Cardiac muscle cell (in vitro differentiated cells and primary cell): ENCODE measurements around the gene LPP. TPM values are rescaled to one million over a fixed set of nuclear protein-coding genes. Genes with fewer than 3 reads are reported as not detected.
A peak's percentile ranks its signal among the peaks of the same experiment; 100 is the strongest.

Source experiments
- DNase-seq, 2 donors: peaks; one replicate each; pipeline versions ENCODE4 v3.0.0 to v3.0.0-alpha.2; 2010 to 2017; ENCODE audit warnings: low read depth in 1 of 2, low spot score in 1 of 2
- H3K27ac ChIP-seq: fragments of 200-600 bp; sonication (generic); 2 replicates; pipeline ENCODE4 v1.5.1; 2016
- H3K27me3 ChIP-seq: fragments of 200-600 bp; sonication (generic); 2 replicates; pipeline ENCODE4 v1.6.0; 2016; ENCODE audit warnings: control low read depth
- H3K36me3 ChIP-seq: fragments of 200-600 bp; sonication (generic); 2 replicates; pipeline ENCODE4 v1.5.1; 2016; ENCODE audit warnings: control low read depth
- H3K4me1 ChIP-seq: fragments of 200-600 bp; sonication (generic); 2 replicates; pipeline ENCODE4 v1.8.1; 2017; ENCODE audit warnings: low read depth, mild to moderate bottlenecking, mixed run types
- H3K4me3 ChIP-seq: fragments of 200-600 bp; sonication (generic); 2 replicates; pipeline ENCODE4 v1.5.1; 2016; ENCODE audit warnings: mild to moderate bottlenecking
- H3K9me3 ChIP-seq: fragments of 200-600 bp; sonication (generic); 2 replicates; pipeline ENCODE4 v1.5.1; 2017; ENCODE audit warnings: low read depth, mild to moderate bottlenecking, control low read depth
- CTCF ChIP-seq: IDR thresholded peaks from 2 replicates; pipeline ENCODE4 v1.5.1; 2012; ENCODE audit warnings: low read depth, mild to moderate bottlenecking, low read length
- polyA plus RNA-seq: library from polyadenylated mRNA; unstranded; fragments of >200 nt; fragmentation: Nextera tagmentation; extraction: Ambion mirVana; gene quantifications from 2 replicates; pipeline ENCODE4 v1.2.1, GENCODE V29; 2016
- total RNA-seq: library from RNA; depleted of rRNA; stranded (reverse); fragments of >200 nt; gene quantifications from 2 replicates; pipeline ENCODE4 v1.2.3, GENCODE V29; 2016

LPP gene
- total and polyA plus RNA-seq, 2 experiments from 2014 or later, result 21.4 to 45.2 TPM

- Histone ChIP-seq H3K9me3 (no peaks in the 10 kb centered on the region), H3K4me3 (no peak overlapping the region), H3K36me3 (no peaks in the 10 kb centered on the region), H3K27ac (no peak overlapping the region), H3K27me3 (no peaks in the 10 kb centered on the region), H3K4me1 (no peaks in the 10 kb centered on the region)
- DNase-seq, result no peak
- no peak for TF ChIP-seq CTCF
Measured at GRCh38 chr3:188720215-188720614, 566.3 kb downstream of the LPP start.

- Histone ChIP-seq H3K27ac (no peak overlapping the region), H3K4me1 (no peaks in the 10 kb centered on the region), H3K27me3 (no peaks in the 10 kb centered on the region), H3K36me3 (no peaks in the 10 kb centered on the region), H3K9me3 (no peaks in the 10 kb centered on the region), H3K4me3 (no peak overlapping the region)
- DNase-seq, result peak in 1 of 2 donors; percentile 17
- no peak for TF ChIP-seq CTCF
Measured at GRCh38 chr3:188720636-188721035, 566.7 kb downstream of the LPP start.

DNA sequence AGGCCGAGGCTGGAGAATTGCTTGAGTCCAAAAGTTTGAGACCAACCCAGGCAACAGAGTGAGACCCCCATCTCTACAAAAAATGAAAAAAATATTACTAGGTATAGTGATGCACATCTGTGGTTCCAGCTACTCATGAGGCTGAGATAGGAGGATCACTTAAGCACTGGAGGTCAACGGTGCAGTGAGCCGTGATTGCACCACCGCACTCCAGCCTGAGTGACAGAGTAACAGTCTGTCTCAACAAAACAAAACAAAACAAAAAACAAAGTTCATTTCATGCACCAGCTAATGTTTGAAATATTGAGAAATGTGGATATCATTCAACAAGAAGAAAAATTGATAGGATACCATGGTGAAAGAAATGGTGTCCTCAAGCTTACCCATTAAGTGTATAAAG is 567.4 kb downstream of the LPP start:
- DNase-seq, result no peak
- TF ChIP-seq CTCF, result no peak

GRCh38 chr3:188721990-188722389 is 568.0 kb downstream of the LPP start:
- Histone ChIP-seq H3K27me3 (no peaks in the 10 kb centered on the region), H3K27ac (no peak overlapping the region), H3K4me1 (no peaks in the 10 kb centered on the region), H3K4me3 (no peak overlapping the region), H3K36me3 (no peaks in the 10 kb centered on the region), H3K9me3 (no peaks in the 10 kb centered on the region)
- TF ChIP-seq CTCF, result no peak
- DNase-seq, result no peak

More for the DNA sequence above, 567.4 kb downstream of the LPP start:
- no peak overlapping the region for H3K27ac ChIP-seq
- no peaks in the 10 kb centered on the region for H3K9me3 ChIP-seq
- H3K4me3 ChIP-seq, result no peak overlapping the region
- H3K27me3 ChIP-seq, result no peaks in the 10 kb centered on the region
- no peaks in the 10 kb centered on the region for H3K36me3 ChIP-seq
- no peaks in the 10 kb centered on the region for H3K4me1 ChIP-seq

- no peak for TF ChIP-seq CTCF
- H3K4me3 ChIP-seq, result no peak overlapping the region
- H3K27ac ChIP-seq, result no peak overlapping the region
- no peaks in the 10 kb centered on the region for H3K36me3 ChIP-seq
- H3K9me3 ChIP-seq, result no peaks in the 10 kb centered on the region
- no peak for DNase-seq
- no peaks in the 10 kb centered on the region for H3K27me3 ChIP-seq
- H3K4me1 ChIP-seq, result no peaks in the 10 kb centered on the region
Measured at GRCh38 chr3:188722963-188723362, 569.0 kb downstream of the LPP start.

DNA sequence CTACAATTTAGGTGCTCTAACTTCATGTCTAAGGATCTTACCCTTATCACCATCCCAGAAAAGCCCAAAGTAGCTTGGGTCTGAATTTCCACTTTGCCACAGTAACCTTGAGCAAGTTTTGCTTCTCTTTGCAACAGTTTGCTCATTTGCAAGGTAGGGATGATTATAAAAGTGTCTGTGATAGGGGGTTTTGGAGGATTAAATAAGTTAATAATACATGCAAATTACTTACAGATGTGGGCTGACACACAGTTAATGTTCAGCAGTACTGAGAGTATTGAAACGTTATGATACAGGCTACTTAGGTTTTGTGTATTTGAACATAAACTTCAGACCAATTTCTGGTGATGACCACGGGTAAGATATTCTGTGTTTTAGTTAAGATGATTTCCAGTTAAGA is 573.1 kb downstream of the LPP start:
- no peak overlapping the region for H3K4me3 ChIP-seq

More for the DNA sequence above, 573.1 kb downstream of the LPP start:
- H3K36me3 ChIP-seq, result no peaks in the 10 kb centered on the region
- H3K9me3 ChIP-seq, result no peaks in the 10 kb centered on the region
- no peak overlapping the region for H3K27ac ChIP-seq
- H3K4me1 ChIP-seq, result no peaks in the 10 kb centered on the region
- H3K27me3 ChIP-seq, result no peaks in the 10 kb centered on the region
- TF ChIP-seq CTCF, result no peak
- DNase-seq, result no peak
